ENCODE results near the gene GMCL1. TPM values are rescaled to one million over a fixed set of nuclear protein-coding genes. Genes with fewer than 3 reads are reported as not detected.

Gene GMCL1
- total RNA-seq, 1 donor from 2014 or later, result 12.7 TPM

GRCh38 chr2:69833752-69834151 lies 4.3 kb downstream of the GMCL1 start:
- peaks cover 66% of the 10 kb centered on the region for H3K79me2 ChIP-seq (ENCODE audit: insufficient read depth, low read length)
- no peak for FAIRE-seq
- no peaks in the 10 kb centered on the region for H3K9me3 Mint-ChIP-seq (ENCODE audit: unreplicated experiment)

GRCh38 chr2:69835666-69836065 lies 6.2 kb downstream of the GMCL1 start:
- Mint-ChIP-seq H3K9me3 (ENCODE audit: unreplicated experiment) (no peaks in the 10 kb centered on the region), H3K27me3 (ENCODE audit: low read depth, unreplicated experiment) (no peaks in the 10 kb centered on the region), H3K27ac (ENCODE audit: unreplicated experiment) (no peak overlapping the region), H3K4me1 (ENCODE audit: low read depth, unreplicated experiment) (peaks cover 9% of the 10 kb centered on the region), H3K4me3 (ENCODE audit: unreplicated experiment) (no peak overlapping the region), H3K36me3 (ENCODE audit: low read depth, unreplicated experiment) (peaks cover 3% of the 10 kb centered on the region)
- H3K27me3 ChIP-seq (ENCODE audit: insufficient read depth, low read length), result no peaks in the 10 kb centered on the region
- H3K4me1 ChIP-seq (ENCODE audit: insufficient read depth, low read length), result peaks cover 10% of the 10 kb centered on the region
- H4K20me1 ChIP-seq (ENCODE audit: insufficient read depth, low read length), result peaks cover 7% of the 10 kb centered on the region
- H3K36me3 ChIP-seq (ENCODE audit: insufficient read depth, low read length), result no peaks in the 10 kb centered on the region
- H3K4me2 ChIP-seq (ENCODE audit: low read length), result no peak overlapping the region
- DNase-seq (ENCODE audit: low read depth) (no peak), FAIRE-seq (no peak)
- TF ChIP-seq CTCF (IDR thresholded peaks at IDR 0.05; ENCODE audit: insufficient read depth, low read depth, low read length) (no peak), EZH2 (IDR thresholded peaks at IDR 0.05; ENCODE audit: insufficient read depth, low read length) (no peak)
- no peaks in the 10 kb centered on the region for H3K9me3 ChIP-seq (ENCODE audit: insufficient read depth, low read depth, low read length)
- H3K4me3 ChIP-seq (ENCODE audit: insufficient read depth, low read depth, low read length), result no peak overlapping the region
- H3K9ac ChIP-seq (ENCODE audit: low read length), result no peak overlapping the region
- no peak overlapping the region for H2AFZ ChIP-seq (ENCODE audit: low read depth, low read length)
- no peak overlapping the region for H3K27ac ChIP-seq (ENCODE audit: low read depth, low read length)
- peaks cover 55% of the 10 kb centered on the region for H3K79me2 ChIP-seq (ENCODE audit: insufficient read depth, low read length)

More at GRCh38 chr2:69833752-69834151, 4.3 kb downstream of the GMCL1 start:
- DNase-seq (ENCODE audit: low read depth), result no peak
- peaks cover 11% of the 10 kb centered on the region for H3K4me1 Mint-ChIP-seq (ENCODE audit: low read depth, unreplicated experiment)
- TF ChIP-seq EZH2 (IDR thresholded peaks at IDR 0.05; ENCODE audit: insufficient read depth, low read length) (no peak), CTCF (IDR thresholded peaks at IDR 0.05; ENCODE audit: insufficient read depth, low read depth, low read length) (no peak)
- Histone ChIP-seq H3K4me1 (ENCODE audit: insufficient read depth, low read length) (peaks cover 13% of the 10 kb centered on the region), H4K20me1 (ENCODE audit: insufficient read depth, low read length) (peaks cover 7% of the 10 kb centered on the region), H3K9me3 (ENCODE audit: insufficient read depth, low read depth, low read length) (no peaks in the 10 kb centered on the region), H3K4me3 (ENCODE audit: insufficient read depth, low read depth, low read length) (no peak overlapping the region), H3K4me2 (ENCODE audit: low read length) (no peak overlapping the region), H3K9ac (ENCODE audit: low read length) (no peak overlapping the region), H3K27ac (ENCODE audit: low read depth, low read length) (no peak overlapping the region), H3K27me3 (ENCODE audit: insufficient read depth, low read length) (no peaks in the 10 kb centered on the region), H3K36me3 (ENCODE audit: insufficient read depth, low read length) (no peaks in the 10 kb centered on the region), H2AFZ (ENCODE audit: low read depth, low read length) (no peak overlapping the region)
- no peak overlapping the region for H3K4me3 Mint-ChIP-seq (ENCODE audit: unreplicated experiment)
- H3K36me3 Mint-ChIP-seq (ENCODE audit: low read depth, unreplicated experiment), result peaks cover 3% of the 10 kb centered on the region
- H3K27me3 Mint-ChIP-seq (ENCODE audit: low read depth, unreplicated experiment), result no peaks in the 10 kb centered on the region
- no peak overlapping the region for H3K27ac Mint-ChIP-seq (ENCODE audit: unreplicated experiment)

- FAIRE-seq (no peak), DNase-seq (ENCODE audit: low read depth) (no peak)
- Mint-ChIP-seq H3K27ac (ENCODE audit: unreplicated experiment) (no peak overlapping the region), H3K36me3 (ENCODE audit: low read depth, unreplicated experiment) (peaks cover 3% of the 10 kb centered on the region), H3K27me3 (ENCODE audit: low read depth, unreplicated experiment) (no peaks in the 10 kb centered on the region), H3K4me3 (ENCODE audit: unreplicated experiment) (no peak overlapping the region), H3K9me3 (ENCODE audit: unreplicated experiment) (no peaks in the 10 kb centered on the region), H3K4me1 (ENCODE audit: low read depth, unreplicated experiment) (peaks cover 5% of the 10 kb centered on the region)
- H4K20me1 ChIP-seq (ENCODE audit: insufficient read depth, low read length), result peaks cover 7% of the 10 kb centered on the region
- H3K9ac ChIP-seq (ENCODE audit: low read length), result no peak overlapping the region
- peaks cover 3% of the 10 kb centered on the region for H3K36me3 ChIP-seq (ENCODE audit: insufficient read depth, low read length)
- H3K4me1 ChIP-seq (ENCODE audit: insufficient read depth, low read length), result peaks cover 5% of the 10 kb centered on the region
- H3K27ac ChIP-seq (ENCODE audit: low read depth, low read length), result no peak overlapping the region
- H3K4me2 ChIP-seq (ENCODE audit: low read length), result no peak overlapping the region
- no peak overlapping the region for H3K4me3 ChIP-seq (ENCODE audit: insufficient read depth, low read depth, low read length)
- H2AFZ ChIP-seq (ENCODE audit: low read depth, low read length), result no peak overlapping the region
- H3K27me3 ChIP-seq (ENCODE audit: insufficient read depth, low read length), result no peaks in the 10 kb centered on the region
- no peak for TF ChIP-seq CTCF (IDR thresholded peaks at IDR 0.05; ENCODE audit: insufficient read depth, low read depth, low read length)
- no peak for TF ChIP-seq EZH2 (IDR thresholded peaks at IDR 0.05; ENCODE audit: insufficient read depth, low read length)
- no peaks in the 10 kb centered on the region for H3K9me3 ChIP-seq (ENCODE audit: insufficient read depth, low read depth, low read length)
- H3K79me2 ChIP-seq (ENCODE audit: insufficient read depth, low read length), result peaks cover 48% of the 10 kb centered on the region
Observed at GRCh38 chr2:69836316-69836715, 6.9 kb downstream of the GMCL1 start.

Data from astrocyte (in vitro differentiated cells and primary cell).